Erythroblast (primary cell): ENCODE data around the gene ITPR2.

Experiments
- GATA1 ChIP-seq: IDR thresholded peaks from 2 replicates; pipeline ENCODE4 v1.6.1; 2011; ENCODE audit warnings: low read depth, mild to moderate bottlenecking, control low read depth, low read length, moderate library complexity
- POLR2A ChIP-seq: IDR thresholded peaks from 2 replicates; pipeline ENCODE4 v1.6.1; 2011; ENCODE audit warnings: mild to moderate bottlenecking, low read length

DNA sequence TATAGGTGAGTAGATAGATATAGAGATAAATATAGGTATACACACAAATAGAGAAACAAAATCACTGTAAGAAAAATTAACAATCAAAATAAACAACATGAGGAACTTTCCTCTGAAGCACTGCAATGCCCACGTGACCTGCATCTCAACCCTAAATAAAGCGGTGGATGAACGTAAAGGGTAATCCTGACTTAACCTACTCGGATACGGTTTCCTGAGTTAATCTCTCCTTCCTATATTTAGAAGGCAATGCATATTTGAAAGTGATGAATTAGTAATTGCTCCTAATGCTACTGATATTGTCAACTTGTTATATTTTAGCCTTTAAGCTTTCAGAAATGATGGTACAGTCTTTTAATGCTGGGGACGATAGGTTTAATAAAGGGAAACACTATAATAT lies 221.4 kb downstream of the ITPR2 start:
- TF ChIP-seq POLR2A (no peak), GATA1 (no peak)
